Lung (tissue), 12 donors: ENCODE data around the gene OR10H3. TPM values are rescaled to one million over a fixed set of nuclear protein-coding genes. Genes with fewer than 3 reads are reported as not detected.

Experiments
- ATAC-seq: fragments of 200-7000 bp; cut with Tn5 transposase; one replicate; pipeline ENCODE4 v1.9.1; 2020; ENCODE audit warnings: moderate number of reproducible peaks; ENCODE audit not compliant: insufficient read depth, low FRiP score
- DNase-seq, 3 donors: peaks; one replicate each; pipeline ENCODE4 v3.0.0-alpha.2; 2013 to 2017
- H3K27ac ChIP-seq, 2 donors: one replicate each; pipeline ENCODE4 v1.5.1; 2013; ENCODE audit warnings: mild to moderate bottlenecking in 2 of 2, moderate library complexity in 2 of 2, control low read depth in 1 of 2, inconsistent platforms in 1 of 2, low read depth in 1 of 2, low read length in 1 of 2
- H3K27me3 ChIP-seq, 3 donors: one replicate each; pipeline ENCODE4 v1.5.1; 2013; ENCODE audit warnings: low read length in 2 of 3; ENCODE audit not compliant: control insufficient read depth in 3 of 3, insufficient read depth in 3 of 3
- H3K36me3 ChIP-seq, 4 donors: one replicate each; pipeline ENCODE4 v1.5.1; 2013; ENCODE audit warnings: low read length in 4 of 4, mild to moderate bottlenecking in 1 of 4, moderate library complexity in 1 of 4; ENCODE audit not compliant: control insufficient read depth in 4 of 4, insufficient read depth in 4 of 4
- H3K4me1 ChIP-seq, 5 donors: one replicate each; pipeline ENCODE4 v1.5.1; 2013; ENCODE audit warnings: low read length in 5 of 5, mild to moderate bottlenecking in 2 of 5, moderate library complexity in 1 of 5; ENCODE audit not compliant: control insufficient read depth in 5 of 5, insufficient read depth in 5 of 5
- H3K4me3 ChIP-seq: one replicate; pipeline ENCODE4 v1.5.1; 2013; ENCODE audit warnings: mild to moderate bottlenecking, control low read depth, moderate library complexity
- H3K9ac ChIP-seq, 2 donors: one replicate each; pipeline ENCODE4 v1.5.1; 2013; ENCODE audit warnings: low read length in 2 of 2, control low read depth in 1 of 2; ENCODE audit not compliant: insufficient read depth in 1 of 2
- H3K9me3 ChIP-seq, 4 donors: one replicate each; pipeline ENCODE4 v1.5.1; 2013; ENCODE audit warnings: low read length in 3 of 4, mild to moderate bottlenecking in 1 of 4, moderate library complexity in 1 of 4; ENCODE audit not compliant: control insufficient read depth in 4 of 4, insufficient read depth in 3 of 4
- CTCF ChIP-seq: IDR thresholded peaks from 2 replicates; pipeline ENCODE4 v1.5.1; 2012; ENCODE audit warnings: mild to moderate bottlenecking; ENCODE audit errors: control extremely low read depth, extremely low read depth
- WGBS, 2 donors: extraction: QIAGEN DNeasy Blood & Tissue Kit; methylation state at CpG; one replicate each; pipeline ENCODE4 v1.1.7; 2013; 5-methylcytosine and 5-hydroxymethylcytosine counted together
- polyA plus RNA-seq, 2 donors: library from polyadenylated mRNA; stranded (reverse); fragments of 200-250 nt; gene quantifications; one replicate each; pipeline ENCODE4 v1.2.1, GENCODE V29; 2013
- total RNA-seq, 2 donors: library from RNA; depleted of rRNA in 1 of 2; stranded (reverse); fragments of >200 nt in 1 of 2; gene quantifications; one replicate each; pipeline ENCODE4 v1.2.1, GENCODE V29; 2014 to 2021
- donor health status: control.
- donor health status: control.
- donor health status: Bipolar disorder and iron deficiency.
- donor health status: healthy.
- donor health status: DM: yes; HTN: yes; CAD: no.

Gene OR10H3
- total and polyA plus RNA-seq, 4 donors = not detected

- H3K27me3 ChIP-seq = no peaks in the 10 kb centered on the region
- H3K36me3 ChIP-seq = no peaks in the 10 kb centered on the region
- H3K4me3 ChIP-seq = no peak overlapping the region
- peak overlapping the region in 1 of 2 donors; percentile 34 for H3K27ac ChIP-seq
- ATAC-seq (peak; percentile 34), DNase-seq (peak; percentile 74 to 83 (median 74))
- H3K9ac ChIP-seq = no peak overlapping the region
- peaks cover 0 to 12% (median 9%) of the 10 kb centered on the region in 5 donors for H3K4me1 ChIP-seq
- 25 to 38% methylated on average over 10 of the region's 10 CpGs for WGBS, 2 donors
- H3K9me3 ChIP-seq = no peaks in the 10 kb centered on the region
- TF ChIP-seq CTCF = no peak
Observed at GRCh38 chr19:15779756-15780476, 42.1 kb downstream of the OR10H3 start.

DNA sequence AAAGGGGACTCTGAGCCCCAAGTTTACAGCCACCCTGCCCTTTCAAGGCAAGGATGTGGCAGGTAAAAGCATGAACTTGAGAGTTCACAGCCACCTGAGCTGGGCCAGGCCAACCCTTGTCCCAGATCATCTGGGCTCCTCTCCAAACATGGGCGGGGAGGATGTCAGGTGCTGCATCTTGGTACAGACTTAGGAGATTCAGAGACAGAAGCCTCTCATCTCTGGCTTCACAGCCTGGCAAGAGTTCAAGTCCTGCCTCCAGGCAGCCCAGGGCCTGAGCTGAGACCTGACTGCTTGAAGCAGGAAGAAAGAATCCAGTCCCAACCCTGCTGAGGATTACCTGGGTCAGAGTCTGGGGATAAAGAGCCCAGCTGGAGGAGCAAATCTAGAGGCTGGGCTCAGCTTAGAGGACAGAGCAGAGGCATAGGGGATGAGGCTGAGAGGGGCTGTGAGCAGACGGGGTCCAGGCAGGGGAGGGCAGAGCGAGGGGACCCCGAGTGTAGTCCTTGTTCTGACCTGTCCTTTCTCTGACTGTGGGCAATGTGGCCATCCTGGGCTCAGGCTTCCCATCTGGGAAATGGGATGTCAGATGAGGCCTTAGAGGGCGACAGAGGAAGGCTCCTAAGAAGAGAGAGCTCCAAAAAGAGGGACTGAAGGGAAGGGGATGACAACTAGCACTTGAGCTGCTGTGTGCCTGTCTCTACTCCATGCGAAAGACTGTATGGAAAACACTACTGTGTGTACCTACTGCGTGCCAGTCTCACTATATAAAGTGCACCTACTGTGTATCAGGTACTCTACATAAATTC lies 43.0 kb downstream of the OR10H3 start:
- DNase-seq (peak in 1 of 3 donors; percentile 4), ATAC-seq (no peak)
- H3K27ac ChIP-seq = peak overlapping the region in 1 of 2 donors; percentile 34

GRCh38 chr19:15781661-15782060 lies 43.9 kb downstream of the OR10H3 start:
- ATAC-seq = no peak
- DNase-seq = peak in 1 of 3 donors; percentile 5
- 84 to 88% methylated on average over 5 of the region's 5 CpGs for WGBS, 2 donors

More for the DNA sequence above, 43.0 kb downstream of the OR10H3 start:
- no peaks in the 10 kb centered on the region for H3K9me3 ChIP-seq
- no peak overlapping the region for H3K4me3 ChIP-seq
- peaks cover 0 to 12% (median 9%) of the 10 kb centered on the region in 5 donors for H3K4me1 ChIP-seq
- H3K9ac ChIP-seq = no peak overlapping the region
- no peaks in the 10 kb centered on the region for H3K27me3 ChIP-seq
- 87 to 93% methylated on average over 7 of the region's 7 CpGs for WGBS, 2 donors
- no peak for TF ChIP-seq CTCF
- H3K36me3 ChIP-seq = no peaks in the 10 kb centered on the region

More at GRCh38 chr19:15781661-15782060, 43.9 kb downstream of the OR10H3 start:
- TF ChIP-seq CTCF = no peak
- H3K36me3 ChIP-seq = no peaks in the 10 kb centered on the region
- H3K4me3 ChIP-seq = no peak overlapping the region
- peaks cover 0 to 12% (median 9%) of the 10 kb centered on the region in 5 donors for H3K4me1 ChIP-seq
- no peaks in the 10 kb centered on the region for H3K27me3 ChIP-seq
- H3K27ac ChIP-seq = no peak overlapping the region
- no peak overlapping the region for H3K9ac ChIP-seq
- H3K9me3 ChIP-seq = no peaks in the 10 kb centered on the region
